Right atrium auricular region (tissue), 2 donors: ENCODE data around the gene KCNT2. TPM values are rescaled to one million over a fixed set of nuclear protein-coding genes. Genes with fewer than 3 reads are reported as not detected.

ENCODE experiments used
- DNase-seq: peaks from one replicate; pipeline ENCODE4 v3.0.0-alpha.2; 2019; ENCODE audit warnings: low spot score
- H3K27ac ChIP-seq, 2 donors: fragments of 200-600 bp; sonication (generic); 1 replicate in 1 of 2; 2 replicates in 1 of 2; pipeline ENCODE4 v1.5.1; 2016 to 2019
- H3K27me3 ChIP-seq, 2 donors: fragments of 200-600 bp; sonication (generic); one replicate each; pipeline versions ENCODE4 v1.5.1 to v1.6.0; 2017 to 2019
- H3K36me3 ChIP-seq: fragments of 200-600 bp; sonication (generic); one replicate; pipeline ENCODE4 v1.5.1; 2016
- H3K4me1 ChIP-seq, 2 donors: fragments of 200-600 bp; sonication (generic); one replicate each; pipeline versions ENCODE4 v1.5.1 to v1.6.0; 2017 to 2019
- H3K4me3 ChIP-seq, 2 donors: fragments of 200-600 bp; sonication (generic); 1 replicate in 1 of 2; 2 replicates in 1 of 2; pipeline ENCODE4 v1.5.1; 2017 to 2019; ENCODE audit warnings: mild to moderate bottlenecking in 1 of 2, moderate library complexity in 1 of 2
- H3K9me3 ChIP-seq, 2 donors: fragments of 200-600 bp; sonication (generic); one replicate each; pipeline ENCODE4 v1.5.1; 2019
- total RNA-seq, 2 donors: library from RNA; depleted of rRNA; stranded (reverse); fragments of >200 nt; gene quantifications; one replicate each; pipeline ENCODE4 v1.1.0, GENCODE V29; 2016
- TF ChIP-seq, protein P1 (sequence below), 2 donors: fragments of 200-600 bp; sonication (generic); IDR thresholded peaks; one replicate each; pipeline ENCODE4 v1.5.1; 2019; ENCODE audit warnings: antibody characterized with exemption in 2 of 2

KCNT2 gene
- total RNA-seq, result 10 to 100 TPM in 1 of 2 donors, 1 to 10 TPM in 1; 3.9 to 14.1 TPM

GRCh38 chr1:196608390-196609369 is at the start of gene KCNT2:
Gene KCNT2, minus strand, starts transcription at chr1:196608440. Its CDS starts 131 bp downstream, at chr1:196608309.
- peak within 1 kb of the TSS; percentile 65 to 70 for H3K27ac ChIP-seq
- peak; percentile 76 for DNase-seq
- H3K4me3 ChIP-seq, result peak within 1 kb of the TSS; percentile 40 to 53
- H3K36me3 ChIP-seq, result no peaks in the 10 kb centered on the region
- TF ChIP-seq, protein P1, sequence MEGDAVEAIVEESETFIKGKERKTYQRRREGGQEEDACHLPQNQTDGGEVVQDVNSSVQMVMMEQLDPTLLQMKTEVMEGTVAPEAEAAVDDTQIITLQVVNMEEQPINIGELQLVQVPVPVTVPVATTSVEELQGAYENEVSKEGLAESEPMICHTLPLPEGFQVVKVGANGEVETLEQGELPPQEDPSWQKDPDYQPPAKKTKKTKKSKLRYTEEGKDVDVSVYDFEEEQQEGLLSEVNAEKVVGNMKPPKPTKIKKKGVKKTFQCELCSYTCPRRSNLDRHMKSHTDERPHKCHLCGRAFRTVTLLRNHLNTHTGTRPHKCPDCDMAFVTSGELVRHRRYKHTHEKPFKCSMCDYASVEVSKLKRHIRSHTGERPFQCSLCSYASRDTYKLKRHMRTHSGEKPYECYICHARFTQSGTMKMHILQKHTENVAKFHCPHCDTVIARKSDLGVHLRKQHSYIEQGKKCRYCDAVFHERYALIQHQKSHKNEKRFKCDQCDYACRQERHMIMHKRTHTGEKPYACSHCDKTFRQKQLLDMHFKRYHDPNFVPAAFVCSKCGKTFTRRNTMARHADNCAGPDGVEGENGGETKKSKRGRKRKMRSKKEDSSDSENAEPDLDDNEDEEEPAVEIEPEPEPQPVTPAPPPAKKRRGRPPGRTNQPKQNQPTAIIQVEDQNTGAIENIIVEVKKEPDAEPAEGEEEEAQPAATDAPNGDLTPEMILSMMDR (IDR thresholded peaks at IDR 0.05), result no peak
- H3K4me1 ChIP-seq, result peaks cover 0 to 4% of the 10 kb centered on the region in 2 donors
- H3K27me3 ChIP-seq, result no peaks in the 10 kb centered on the region
- H3K9me3 ChIP-seq, result no peaks in the 10 kb centered on the region

DNA sequence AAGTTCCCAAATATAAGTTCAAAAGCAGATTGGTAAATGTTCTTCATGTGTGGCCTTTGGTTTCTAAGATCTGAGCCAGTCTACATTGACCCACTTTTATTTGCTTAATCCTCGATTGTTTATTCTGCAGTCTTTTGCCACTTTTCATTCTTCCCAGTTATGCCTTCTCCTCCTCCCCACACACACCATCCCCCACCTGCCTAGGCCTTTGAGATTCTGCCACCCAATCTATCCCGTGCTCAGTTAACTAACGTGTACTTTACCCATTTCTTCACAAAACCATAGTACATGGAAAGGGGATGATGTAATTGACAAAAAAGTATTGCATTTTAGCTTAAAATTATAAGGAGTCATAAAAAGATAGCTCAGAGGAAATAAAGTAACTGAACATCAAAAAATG is 47.3 kb upstream of the KCNT2 start:
- Histone ChIP-seq H3K4me1 (peaks cover 0 to 4% of the 10 kb centered on the region in 2 donors), H3K4me3 (no peak overlapping the region), H3K27me3 (no peaks in the 10 kb centered on the region), H3K27ac (no peak overlapping the region), H3K36me3 (no peaks in the 10 kb centered on the region), H3K9me3 (no peaks in the 10 kb centered on the region)
- DNase-seq, result no peak
- TF ChIP-seq, protein P1 (IDR thresholded peaks at IDR 0.05), result no peak

- DNase-seq, result no peak
- TF ChIP-seq, protein P1 (IDR thresholded peaks at IDR 0.05), result no peak
Observed at GRCh38 chr1:196655071-196655470, 46.8 kb upstream of the KCNT2 start.

DNA sequence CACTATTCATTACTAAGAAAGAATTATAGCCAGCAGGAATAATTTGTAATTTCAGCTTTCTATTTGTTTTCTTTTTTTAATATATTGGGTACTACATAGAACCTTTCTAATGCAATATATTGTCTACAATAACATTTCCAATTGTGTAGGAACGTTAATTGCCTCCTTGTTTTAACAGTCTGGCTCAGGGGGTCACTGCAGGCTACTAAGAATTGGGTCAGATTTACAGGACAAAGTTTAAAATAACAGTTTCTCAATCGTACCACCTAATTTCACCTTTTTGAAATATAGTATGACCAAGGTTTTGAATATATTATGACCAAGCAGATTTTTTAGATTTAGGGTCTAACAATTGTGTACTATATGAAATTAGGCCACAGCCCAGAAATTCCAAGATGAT is 46.0 kb upstream of the KCNT2 start:
- no peaks in the 10 kb centered on the region for H3K9me3 ChIP-seq
- H3K27ac ChIP-seq, result peak overlapping the region; percentile 21 to 28
- peaks cover 0 to 4% of the 10 kb centered on the region in 2 donors for H3K4me1 ChIP-seq
- no peaks in the 10 kb centered on the region for H3K27me3 ChIP-seq
- TF ChIP-seq, protein P1 (IDR thresholded peaks at IDR 0.05), result no peak
- peak overlapping the region; percentile 20 to 38 for H3K4me3 ChIP-seq
- H3K36me3 ChIP-seq, result no peaks in the 10 kb centered on the region
- no peak for DNase-seq

More at GRCh38 chr1:196655071-196655470, 46.8 kb upstream of the KCNT2 start:
- Histone ChIP-seq H3K9me3 (no peaks in the 10 kb centered on the region), H3K27ac (no peak overlapping the region), H3K27me3 (no peaks in the 10 kb centered on the region), H3K4me3 (peak overlapping the region; percentile 20 to 38), H3K36me3 (no peaks in the 10 kb centered on the region), H3K4me1 (peaks cover 0 to 4% of the 10 kb centered on the region in 2 donors)

DNA sequence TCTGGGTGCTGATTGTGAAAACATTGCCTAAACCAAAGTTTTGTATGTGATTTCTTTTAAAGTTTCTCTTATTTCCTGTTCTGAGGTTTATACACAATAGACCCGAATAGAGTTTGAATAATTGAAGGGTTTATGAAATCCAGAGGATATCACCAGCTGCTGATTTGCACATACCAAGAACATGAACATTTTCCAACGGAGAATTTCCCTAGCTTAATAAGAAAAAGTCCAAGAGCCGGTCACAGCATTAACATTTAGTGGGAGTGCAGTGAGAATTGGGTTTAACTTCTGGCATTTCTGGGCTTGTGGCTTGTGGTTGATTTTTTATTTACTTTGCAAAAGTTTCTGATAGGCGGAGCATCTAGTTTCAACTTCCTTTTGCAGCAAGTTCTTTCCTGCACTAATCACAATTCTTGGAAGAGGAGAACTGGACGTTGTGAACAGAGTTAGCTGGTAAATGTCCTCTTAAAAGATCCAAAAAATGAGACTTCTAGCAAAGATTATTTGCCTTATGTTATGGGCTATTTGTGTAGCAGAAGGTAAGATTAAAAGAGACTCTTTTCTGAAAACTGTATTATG is 43.5 kb upstream of the KCNT2 start, which contains the start of gene CFH:
CFH (plus strand) TSS at position 407 of the 579 bp plus-strand sequence; CDS start at position 482, 75 bp downstream.
- Histone ChIP-seq H3K27ac (peak within 1 kb of the TSS; percentile 33 to 44), H3K4me1 (peaks cover 0 to 4% of the 10 kb centered on the region in 2 donors), H3K36me3 (no peaks in the 10 kb centered on the region), H3K4me3 (peak within 1 kb of the TSS; percentile 32 to 38), H3K9me3 (no peaks in the 10 kb centered on the region), H3K27me3 (no peaks in the 10 kb centered on the region)
- no peak for DNase-seq
- TF ChIP-seq, protein P1 (IDR thresholded peaks at IDR 0.05), result no peak
